Aorta (tissue), 5 donors: ENCODE measurements around the gene SAXO1. TPM values are rescaled to one million over a fixed set of nuclear protein-coding genes. Genes with fewer than 3 reads are reported as not detected.

ENCODE experiments used
- ATAC-seq: fragments of 200-7000 bp; cut with Tn5 transposase; one replicate; pipeline ENCODE4 v1.9.1; 2022; ENCODE audit warnings: moderate library complexity; ENCODE audit not compliant: low FRiP score
- DNase-seq, 2 donors: peaks; one replicate each; pipeline ENCODE4 v3.0.0-alpha.2; 2020
- H3K27ac ChIP-seq, 2 donors: one replicate each; pipeline ENCODE4 v1.5.1; 2013; ENCODE audit warnings: low read length in 2 of 2, mild to moderate bottlenecking in 2 of 2, moderate library complexity in 2 of 2, control low read depth in 1 of 2, inconsistent platforms in 1 of 2, low read depth in 1 of 2
- H3K27me3 ChIP-seq, 2 donors: one replicate each; pipeline ENCODE4 v1.6.1; 2013; ENCODE audit warnings: control low read depth in 1 of 2, low read length in 1 of 2, mild to moderate bottlenecking in 1 of 2, moderate library complexity in 1 of 2; ENCODE audit not compliant: insufficient read depth in 2 of 2, control insufficient read depth in 1 of 2
- H3K36me3 ChIP-seq, 2 donors: one replicate each; pipeline ENCODE4 v1.6.1; 2013; ENCODE audit warnings: control low read depth in 1 of 2, low read length in 1 of 2, mild to moderate bottlenecking in 1 of 2; ENCODE audit not compliant: insufficient read depth in 2 of 2, control insufficient read depth in 1 of 2
- H3K4me1 ChIP-seq, 2 donors: one replicate each; pipeline ENCODE4 v1.6.1; 2013; ENCODE audit warnings: low read length in 2 of 2, control low read depth in 1 of 2, mild to moderate bottlenecking in 1 of 2, moderate library complexity in 1 of 2; ENCODE audit not compliant: insufficient read depth in 2 of 2, control insufficient read depth in 1 of 2
- H3K4me3 ChIP-seq, 2 donors: one replicate each; pipeline ENCODE4 v1.5.1; 2013; ENCODE audit warnings: low read length in 2 of 2, control low read depth in 1 of 2, mild to moderate bottlenecking in 1 of 2
- H3K9me3 ChIP-seq: one replicate; pipeline ENCODE4 v1.6.1; 2013; ENCODE audit warnings: mild to moderate bottlenecking, low read length; ENCODE audit not compliant: control insufficient read depth
- WGBS, 2 donors: extraction: QIAGEN DNeasy Blood & Tissue Kit; methylation state at CpG; one replicate each; pipeline ENCODE4 v1.1.7; 2013; 5-methylcytosine and 5-hydroxymethylcytosine counted together
- intact Hi-C, 2 donors: fragments of 100-400 bp; cut with DNase I; formaldehyde crosslinking; loops; one replicate each; pipeline versions ENCODE4 v1.14.2 to v1.15.0; 2022
- long read RNA-seq, 2 donors: library from polyadenylated mRNA; unstranded; transcript quantifications; one replicate each; pipeline ENCODE4 v2.0.0, GENCODE V29; 2020 to 2021
- polyA plus RNA-seq, 2 donors: library from polyadenylated mRNA; stranded (reverse); fragments of 200-250 nt; gene quantifications; one replicate each; pipeline ENCODE4 v1.2.3, GENCODE V29; 2013
- total RNA-seq, 2 donors: library from RNA; stranded (reverse); fragmentation: NEBNext Ultra II Directional; extraction: Animal tissue kit (Norgen Biotek cat#: 25700); gene quantifications; one replicate each; pipeline ENCODE4 v1.2.1, GENCODE V29; 2021
- donor health status: healthy with polysubstance abuse.
- donor health status: Bipolar disorder and iron deficiency.
- donor health status: DM: no; HTN: no; CAD: no.
- donor health status: DM: no; HTN: no; CAD: no.
- donor health status: DM: yes; HTN: yes; CAD: no.

SAXO1 gene
- under 1 TPM; 0.24 to 0.29 TPM for total RNA-seq
- not detected for polyA plus RNA-seq
- long read RNA-seq, donor 1, partial matches to known transcripts: 0 of 4 reads
- long read RNA-seq, donor 1, other reads (novel, unspliced or antisense): 4 of 4 reads
- long read RNA-seq, donor 2, partial matches to known transcripts: 0 of 5 reads
- long read RNA-seq, donor 2, other reads (novel, unspliced or antisense): 5 of 5 reads

GRCh38 chr9:19033015-19033414, at the start of gene SAXO1:
Gene SAXO1 (minus strand): TSS chr9:19033209. CDS start chr9:19032908, 301 bp downstream.
- no peak within 1 kb of the TSS for H3K4me3 ChIP-seq
- ATAC-seq: no peak
- H3K36me3 ChIP-seq: no peaks in the 10 kb centered on the region
- no peak within 1 kb of the TSS for H3K27ac ChIP-seq
- H3K9me3 ChIP-seq: no peaks in the 10 kb centered on the region
- WGBS, 2 donors: 85 to 87% methylated on average over 20 of the region's 20 CpGs
- no peaks in the 10 kb centered on the region for H3K27me3 ChIP-seq
- H3K4me1 ChIP-seq: no peaks in the 10 kb centered on the region
- intact Hi-C loops: no loop called here
- DNase-seq: no peak

- Histone ChIP-seq H3K27me3 (no peaks in the 10 kb centered on the region), H3K27ac (no peak overlapping the region), H3K36me3 (peaks cover 5% of the 10 kb centered on the region in 2 donors), H3K4me1 (no peaks in the 10 kb centered on the region), H3K9me3 (no peaks in the 10 kb centered on the region), H3K4me3 (no peak overlapping the region)
- intact Hi-C loops: no loop called here
- 61 to 73% methylated on average over 1 of the region's 1 CpG for WGBS, 2 donors
- ATAC-seq: no peak
- DNase-seq: no peak
These were observed 41.8 kb upstream of the SAXO1 start for GRCh38 chr9:19074836-19075235.

GRCh38 chr9:19074229-19074628, 41.2 kb upstream of the SAXO1 start:
- H3K27me3 ChIP-seq: no peaks in the 10 kb centered on the region
- H3K4me3 ChIP-seq: no peak overlapping the region
- DNase-seq (no peak), ATAC-seq (no peak)
- H3K36me3 ChIP-seq: peaks cover 5% of the 10 kb centered on the region in 2 donors
- no peaks in the 10 kb centered on the region for H3K9me3 ChIP-seq
- no peaks in the 10 kb centered on the region for H3K4me1 ChIP-seq
- H3K27ac ChIP-seq: no peak overlapping the region
- intact Hi-C loops: no loop called here
- WGBS, 2 donors: 95 to 98% methylated on average over 2 of the region's 2 CpGs

GRCh38 chr9:19057033-19057432, 24.0 kb upstream of the SAXO1 start:
- Histone ChIP-seq H3K27ac (no peak overlapping the region), H3K27me3 (no peaks in the 10 kb centered on the region), H3K36me3 (peaks cover 1 to 5% of the 10 kb centered on the region in 2 donors), H3K9me3 (no peaks in the 10 kb centered on the region), H3K4me1 (no peaks in the 10 kb centered on the region), H3K4me3 (no peak overlapping the region)
- ATAC-seq (no peak), DNase-seq (no peak)
- intact Hi-C loops: no loop called here

GRCh38 chr9:19050637-19051591, 17.9 kb upstream of the SAXO1 start:
- Histone ChIP-seq H3K36me3 (no peaks in the 10 kb centered on the region), H3K27me3 (no peaks in the 10 kb centered on the region), H3K9me3 (no peaks in the 10 kb centered on the region), H3K4me1 (peaks cover 1 to 5% of the 10 kb centered on the region in 2 donors), H3K27ac (no peak overlapping the region), H3K4me3 (peak overlapping the region; percentile 32 to 94)
- WGBS, 2 donors: 55 to 62% methylated on average over 12 of the region's 12 CpGs
- DNase-seq (no peak), ATAC-seq (no peak)
- intact Hi-C loops: no loop called here

- DNase-seq (no peak), ATAC-seq (no peak)
- intact Hi-C loops: loop anchor here in 1 of 2 donors (2.0 kb wide), 1 partner anchor 125 kb away; no protein-coding TSS in a partner anchor
- no peaks in the 10 kb centered on the region for H3K36me3 ChIP-seq
- H3K9me3 ChIP-seq: no peaks in the 10 kb centered on the region
- WGBS, 2 donors: 2 to 3% methylated on average over 33 of the region's 33 CpGs
- no peaks in the 10 kb centered on the region for H3K27me3 ChIP-seq
- H3K4me1 ChIP-seq: peaks cover 1 to 5% of the 10 kb centered on the region in 2 donors
- H3K4me3 ChIP-seq: peak overlapping the region; percentile 31 to 94
- peak overlapping the region in 1 of 2 donors; percentile 81 for H3K27ac ChIP-seq
These were observed 17.1 kb upstream of the SAXO1 start for GRCh38 chr9:19049917-19050636.

- no peaks in the 10 kb centered on the region for H3K9me3 ChIP-seq
- peak within 1 kb of the TSS; percentile 41 to 94 for H3K4me3 ChIP-seq
- H3K27me3 ChIP-seq: no peaks in the 10 kb centered on the region
- H3K4me1 ChIP-seq: peaks cover 1 to 5% of the 10 kb centered on the region in 2 donors
- intact Hi-C loops: loop anchor here in 1 of 2 donors (2.0 kb wide), 1 partner anchor 126 kb away; no protein-coding TSS in a partner anchor
- ATAC-seq: peak; percentile 98
- peak; percentile 96 to 98 for DNase-seq
- no peaks in the 10 kb centered on the region for H3K36me3 ChIP-seq
- H3K27ac ChIP-seq: peak within 1 kb of the TSS; percentile 81 to 96
- 0% methylated on average over 82 of the region's 82 CpGs for WGBS, 2 donors
These were observed 16.2 kb upstream of the SAXO1 start, which contains the start of gene RRAGA for GRCh38 chr9:19048966-19049916. Gene RRAGA (plus strand): TSS chr9:19049427. CDS start chr9:19049660, 233 bp downstream.
